Measurements from ENCODE around the gene TBC1D12.

The TBC1D12 gene

DNA sequence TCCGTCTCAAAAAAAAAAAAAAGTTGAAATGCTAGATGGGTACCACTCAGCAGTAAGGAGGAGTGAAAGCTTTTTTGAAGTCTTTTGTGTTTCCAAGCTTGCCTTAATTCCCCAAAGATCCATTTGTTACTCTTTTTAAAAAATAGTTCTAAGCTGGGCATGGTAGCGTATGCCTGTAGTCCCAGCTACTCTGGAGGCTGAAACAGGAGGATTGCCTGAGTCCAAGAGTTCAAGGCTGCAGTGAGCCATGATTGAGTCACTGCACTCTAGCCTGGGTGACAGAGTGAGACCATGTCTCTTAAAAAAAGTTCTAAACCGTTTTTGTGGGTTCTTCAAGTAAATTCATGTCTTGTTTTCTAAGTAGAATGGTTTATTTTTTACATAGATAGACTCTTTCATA lies 5.3 kb downstream of the TBC1D12 start:
- DNase-seq (ENCODE audit: low read depth in 3 of 3), result no peak

- DNase-seq (ENCODE audit: low read depth in 3 of 3), result no peak
These were observed 6.8 kb downstream of the TBC1D12 start for GRCh38 chr10:94409021-94409657.

GRCh38 chr10:94411304-94411703 lies 9.0 kb downstream of the TBC1D12 start:
- DNase-seq (ENCODE audit: low read depth in 3 of 3), result no peak

- DNase-seq (ENCODE audit: low read depth in 3 of 3), result no peak
These were observed 10.1 kb downstream of the TBC1D12 start for GRCh38 chr10:94412449-94412848.

DNA sequence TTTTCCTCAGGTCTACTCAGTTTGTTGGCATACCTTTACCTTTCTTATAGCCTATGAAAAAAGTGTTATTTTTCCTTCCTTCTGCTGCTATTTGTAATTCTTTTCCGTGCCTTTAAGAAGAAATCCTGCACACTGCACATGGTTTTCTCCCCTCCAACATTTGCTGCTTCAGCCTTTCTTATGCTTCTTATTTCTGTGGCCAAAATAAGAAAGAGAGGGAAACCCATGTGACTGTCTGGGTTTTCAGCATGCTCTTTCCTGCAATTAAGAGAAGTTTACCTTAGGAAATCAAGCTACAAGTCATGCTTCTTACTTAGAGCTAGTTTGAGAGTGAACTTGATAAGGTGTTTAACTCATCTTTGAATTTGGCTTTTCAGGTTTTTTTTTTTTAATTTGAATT lies 11.0 kb downstream of the TBC1D12 start:
- DNase-seq (ENCODE audit: low read depth in 3 of 3), result no peak

DNA sequence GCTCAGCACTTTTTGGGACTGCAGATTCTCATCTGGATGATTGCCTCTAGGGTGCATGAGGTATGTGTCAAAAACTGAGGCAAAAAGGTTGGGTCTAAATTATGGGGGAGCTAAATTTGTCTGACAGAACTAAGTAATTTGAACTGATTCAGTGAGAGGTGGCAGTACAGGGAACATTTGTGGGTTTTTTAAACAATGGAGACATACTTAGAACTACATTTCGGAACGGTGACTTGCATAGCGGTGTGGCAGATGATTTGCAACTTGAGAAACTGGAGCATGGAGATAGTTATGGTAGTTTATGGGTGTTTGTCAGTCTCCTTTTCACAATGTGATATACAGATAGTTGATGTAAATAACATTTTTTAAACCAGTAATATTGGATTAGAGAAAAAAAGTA lies 14.6 kb downstream of the TBC1D12 start:
- no peak for DNase-seq (ENCODE audit: low read depth in 3 of 3)

- no peak for DNase-seq (ENCODE audit: low read depth in 3 of 3)
These were observed 15.0 kb downstream of the TBC1D12 start for GRCh38 chr10:94417321-94417720.

GRCh38 chr10:94420516-94420915 lies 18.2 kb downstream of the TBC1D12 start:
- no peak for DNase-seq (ENCODE audit: low read depth in 3 of 3)

- no peak for DNase-seq (ENCODE audit: low read depth in 3 of 3)
These were observed 18.7 kb downstream of the TBC1D12 start for GRCh38 chr10:94420998-94421528.

DNA sequence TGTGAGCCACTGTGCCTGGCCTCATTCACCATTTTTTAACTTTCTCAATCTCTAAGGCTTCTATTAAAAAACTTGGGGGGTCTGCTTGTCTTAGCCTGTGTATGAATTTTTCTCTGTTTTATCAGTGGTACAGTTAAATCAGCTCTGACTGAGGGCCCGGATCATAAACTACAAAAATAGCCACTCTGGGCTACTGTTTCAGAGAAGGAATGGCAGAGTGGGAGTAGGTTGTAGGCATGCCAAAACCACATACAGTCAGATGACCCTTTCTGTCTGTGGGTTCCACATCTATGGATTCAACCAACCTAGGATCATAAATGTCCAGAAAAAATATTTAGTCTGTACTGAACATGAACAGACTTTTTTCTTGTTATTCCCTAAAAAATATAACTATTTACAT lies 21.3 kb downstream of the TBC1D12 start:
- DNase-seq (ENCODE audit: low read depth in 3 of 3), result no peak

DNA sequence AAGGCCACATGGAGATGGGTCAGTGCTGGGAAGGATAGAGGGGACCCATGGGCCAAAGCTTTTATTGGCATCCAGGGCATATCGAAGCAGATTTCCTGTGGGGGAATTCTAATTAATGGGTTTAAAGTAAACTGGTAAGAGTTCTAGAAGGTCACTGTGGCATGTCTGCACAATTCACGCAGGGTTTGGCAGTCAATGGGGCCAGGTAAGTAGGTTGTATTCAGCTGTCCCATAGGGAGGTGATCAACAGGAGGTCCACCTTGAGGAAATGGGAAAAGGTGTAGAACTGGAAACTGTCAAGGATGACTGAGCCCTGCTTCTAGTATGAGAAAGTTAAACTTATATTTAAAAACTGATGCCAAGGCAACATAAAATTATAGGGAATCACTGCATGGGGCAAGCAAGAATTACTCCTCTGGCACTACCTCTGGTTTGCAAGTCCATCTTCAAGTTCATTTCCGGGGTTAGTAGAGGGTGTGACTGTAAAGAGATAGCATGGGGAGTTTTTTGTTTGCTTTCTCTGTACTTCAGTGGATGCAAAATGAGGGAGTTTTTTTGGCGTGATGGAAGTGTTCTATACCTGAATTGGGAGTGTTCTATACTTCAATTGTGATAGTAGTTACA lies 22.5 kb downstream of the TBC1D12 start:
- DNase-seq (ENCODE audit: low read depth in 3 of 3), result no peak

DNA sequence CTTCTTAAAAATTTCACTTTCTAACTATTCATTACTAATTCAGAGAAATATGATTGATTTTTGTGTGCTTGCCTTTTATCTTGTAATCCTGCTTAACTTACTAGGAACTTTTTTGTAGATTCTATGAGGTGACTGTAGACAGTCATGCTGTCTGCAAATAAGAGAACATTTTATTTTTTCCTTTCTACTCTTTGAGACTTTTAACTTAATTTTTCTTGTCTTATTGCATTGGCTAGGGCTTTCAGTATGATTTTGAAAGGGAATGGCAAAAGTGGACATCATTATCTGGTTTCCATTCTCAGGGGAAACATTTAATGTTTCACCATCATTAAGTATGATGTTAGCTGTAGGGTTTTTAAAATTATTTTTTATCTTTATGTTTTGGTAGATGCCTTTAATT lies 23.6 kb downstream of the TBC1D12 start:
- DNase-seq (ENCODE audit: low read depth in 3 of 3), result no peak

GRCh38 chr10:94427166-94427565 lies 24.8 kb downstream of the TBC1D12 start:
- DNase-seq (ENCODE audit: low read depth in 3 of 3), result no peak

GRCh38 chr10:94428766-94429707 lies 26.7 kb downstream of the TBC1D12 start:
- no peak for DNase-seq (ENCODE audit: low read depth in 3 of 3)

- DNase-seq (ENCODE audit: low read depth in 3 of 3), result no peak
These were observed 28.4 kb downstream of the TBC1D12 start for GRCh38 chr10:94430701-94431100.

- DNase-seq (ENCODE audit: low read depth in 3 of 3), result no peak
These were observed 30.1 kb downstream of the TBC1D12 start for GRCh38 chr10:94432443-94432842.

GRCh38 chr10:94439275-94439861 lies 37.0 kb downstream of the TBC1D12 start:
- DNase-seq (ENCODE audit: low read depth in 3 of 3), result no peak

- no peak for DNase-seq (ENCODE audit: low read depth in 3 of 3)
These were observed 37.8 kb downstream of the TBC1D12 start for GRCh38 chr10:94440096-94440495.

- DNase-seq (ENCODE audit: low read depth in 3 of 3), result no peak
These were observed 40.7 kb downstream of the TBC1D12 start for GRCh38 chr10:94443047-94443446.

GRCh38 chr10:94443549-94443948 lies 41.2 kb downstream of the TBC1D12 start:
- no peak for DNase-seq (ENCODE audit: low read depth in 3 of 3)

- DNase-seq (ENCODE audit: low read depth in 3 of 3), result no peak
These were observed 48.4 kb downstream of the TBC1D12 start for GRCh38 chr10:94450782-94451181.

GRCh38 chr10:94451883-94452519 lies 49.7 kb downstream of the TBC1D12 start:
- no peak for DNase-seq (ENCODE audit: low read depth in 3 of 3)

All from stimulated activated CD4-positive, alpha-beta T cell treated with anti-CD3 and anti-CD28 coated beads, TNF-alpha, amount 100 ng/mL, for 24 hours (primary cell).